DMS53 treated with DMSO at 0.1 percent for 48 hours (cell line): ENCODE measurements around the gene PEX26.
A peak's percentile ranks its signal among the peaks of the same experiment; 100 is the strongest.
"Not testable (repeated sequence)": the region's sequence is repeated elsewhere in the genome, so short reads cannot be mapped to it uniquely, and the experiment has no call there.

Experiments
- DNase-seq: peaks from one replicate; lab custom pipeline; 2025; ENCODE audit not compliant: unreplicated experiment; lab: John Stamatoyannopoulos, UW

The PEX26 gene

DNA sequence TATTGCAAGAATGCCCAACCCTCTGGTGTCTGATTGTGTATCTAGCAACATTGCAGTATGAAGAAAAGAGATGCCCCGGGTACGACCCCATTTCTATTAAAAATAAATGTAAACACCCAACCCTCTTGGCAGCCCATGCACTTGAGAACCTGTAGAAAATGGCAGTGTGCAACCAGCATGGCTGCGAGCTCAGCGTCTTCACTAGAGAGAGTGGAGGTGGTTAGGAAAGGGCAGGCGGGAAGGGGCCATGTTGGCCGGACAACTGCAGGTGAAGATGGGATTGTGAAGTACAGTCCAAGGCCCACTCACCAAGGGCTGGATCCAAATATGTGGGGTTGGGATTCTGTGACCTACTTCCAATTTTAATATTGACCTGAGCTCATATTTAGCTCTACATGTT, 15.9 kb downstream of the PEX26 start:
- DNase-seq = no peak

DNA sequence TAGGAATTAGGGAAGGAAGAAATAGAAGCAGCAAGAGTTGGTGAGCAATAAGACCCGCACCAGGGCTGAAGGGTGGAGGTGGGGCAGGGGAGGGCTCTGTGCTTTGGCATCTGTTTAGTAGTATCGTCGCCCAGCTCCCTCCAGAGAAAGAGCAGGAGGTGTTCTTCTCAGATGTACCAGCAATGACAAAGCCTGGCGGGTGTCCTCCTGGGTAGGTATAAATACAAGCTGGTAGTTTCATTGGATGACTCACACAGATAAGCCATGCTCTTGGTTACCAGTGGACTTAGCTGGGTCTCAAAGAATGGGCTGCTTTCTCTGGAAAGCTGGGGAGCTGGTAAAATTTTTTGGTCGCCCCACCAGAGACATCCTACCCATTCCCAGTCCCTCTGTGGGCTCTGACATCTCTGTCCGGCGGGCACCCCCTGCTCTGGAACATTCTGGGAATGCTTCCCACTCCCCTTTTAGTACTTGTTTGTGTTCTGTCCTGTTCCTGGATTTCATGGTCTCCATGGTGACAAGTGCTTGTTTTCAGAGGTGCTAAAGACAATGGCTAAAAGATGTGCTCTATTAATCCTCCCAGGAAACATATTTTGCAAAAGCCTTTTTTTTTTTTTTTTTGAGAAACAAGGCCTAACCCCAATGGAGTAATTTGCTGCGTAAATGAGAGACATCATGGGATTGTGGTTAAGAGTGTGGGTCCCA, 17.5 kb downstream of the PEX26 start:
- DNase-seq = no peak

DNA sequence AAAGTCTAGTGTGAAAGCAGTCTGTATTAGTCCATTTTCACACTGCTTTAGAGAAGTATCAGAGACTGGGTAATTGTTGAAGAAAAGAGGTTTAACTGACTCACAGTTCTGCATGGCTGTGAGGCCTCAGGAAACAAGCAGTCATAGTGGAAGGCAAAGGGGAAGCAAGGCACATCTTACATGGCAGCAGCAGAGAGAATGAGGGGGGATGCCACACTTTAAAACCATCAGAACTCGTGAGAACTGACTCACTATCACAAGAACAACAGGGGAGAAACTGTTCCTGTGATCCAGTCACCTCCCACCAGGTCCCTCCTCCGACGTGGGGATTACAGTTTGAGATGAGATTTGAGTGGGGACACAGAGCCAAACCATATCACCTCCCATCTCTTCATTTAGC, 19.0 kb downstream of the PEX26 start:
- no peak for DNase-seq

DNA sequence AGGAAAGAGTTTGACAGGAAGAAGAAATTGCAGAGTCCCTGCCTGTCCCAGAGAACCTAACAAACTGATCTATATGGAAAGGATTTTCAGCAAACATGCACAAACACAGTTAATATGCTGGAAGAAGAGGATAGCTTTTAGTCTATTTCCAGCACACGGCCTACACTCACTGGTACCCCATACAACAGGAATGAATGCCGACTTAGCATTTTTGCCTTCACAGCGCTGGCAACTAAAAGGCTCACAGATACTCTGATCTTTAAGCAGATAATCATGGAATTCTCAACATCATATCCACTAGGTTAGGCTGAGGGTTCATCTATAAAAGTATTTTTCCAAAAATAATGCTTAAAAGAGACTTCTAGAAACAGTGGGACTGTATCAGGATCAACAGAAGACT, 23.0 kb downstream of the PEX26 start:
- DNase-seq = no peak

DNA sequence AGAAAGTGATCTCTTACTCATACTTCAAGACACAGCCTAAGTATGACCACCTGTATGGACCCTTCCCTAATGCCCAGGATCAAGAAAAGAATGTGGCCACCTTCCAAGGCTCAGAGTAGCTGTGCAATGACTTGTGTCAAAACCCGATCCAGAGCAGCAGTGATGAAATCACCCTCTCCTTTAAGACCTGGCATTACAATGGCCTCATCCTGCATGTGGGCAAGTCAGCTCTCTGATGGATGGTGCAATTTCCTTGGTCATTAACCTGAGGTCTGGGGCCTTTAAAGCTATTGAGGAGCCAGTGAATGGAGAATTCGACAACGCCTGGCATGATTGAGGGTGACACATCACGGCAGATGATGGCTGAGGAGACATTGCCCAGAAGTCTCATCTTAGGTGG, 23.7 kb downstream of the PEX26 start:
- DNase-seq = no peak

DNA sequence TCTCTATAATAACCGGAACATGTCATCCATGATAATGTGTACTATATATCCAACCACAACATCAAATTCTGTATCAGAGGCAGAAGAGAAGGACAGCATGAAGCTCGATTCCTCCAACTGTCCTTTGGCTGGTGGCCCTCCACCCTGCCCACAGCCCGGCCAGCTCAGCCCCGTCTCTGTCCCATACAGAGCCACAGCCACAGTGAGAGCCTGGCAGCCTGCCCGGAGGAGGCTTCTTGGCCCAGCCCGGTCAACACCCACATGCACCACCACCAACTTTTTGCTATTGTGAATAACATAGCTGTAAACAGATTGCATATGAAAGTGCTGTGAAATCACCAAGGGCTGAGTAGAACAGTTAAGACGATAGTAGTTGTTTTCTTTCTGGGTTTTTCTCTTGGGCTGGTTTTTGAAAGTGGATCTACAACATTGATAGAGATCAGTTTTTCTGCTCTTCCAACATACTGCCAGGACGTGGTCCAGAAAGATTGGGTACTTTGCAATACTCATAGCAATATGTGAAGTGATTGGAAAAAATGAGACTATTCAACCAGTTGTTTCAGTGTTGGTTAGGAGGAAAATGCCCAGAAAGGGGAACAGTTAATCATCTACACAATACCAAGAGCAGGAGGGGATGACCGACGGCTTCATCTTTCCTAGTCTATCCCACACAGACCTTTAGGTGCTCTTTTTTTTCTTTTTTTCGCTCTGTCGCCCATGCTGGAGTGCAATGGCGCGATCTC, 25.9 kb downstream of the PEX26 start:
- DNase-seq = no peak

DNA sequence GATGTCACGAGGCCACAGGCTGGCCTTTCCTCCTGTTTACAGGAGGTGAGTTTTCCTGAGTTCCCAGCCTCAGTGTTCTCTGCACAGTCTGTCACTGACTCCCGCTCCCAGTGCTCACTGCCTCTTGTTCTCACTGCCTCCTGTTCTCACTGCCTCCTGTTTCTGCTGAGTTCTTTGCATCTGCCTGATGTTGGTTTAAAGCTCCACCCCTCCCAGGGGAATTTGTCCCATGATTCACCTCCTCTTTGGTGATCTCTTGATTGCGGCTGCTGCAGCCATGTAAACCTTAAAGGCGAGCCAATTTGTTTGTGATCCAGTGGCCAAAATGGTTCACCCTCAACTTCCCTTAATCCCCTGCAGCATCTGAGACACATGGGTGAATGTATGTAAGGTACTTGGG, 26.8 kb downstream of the PEX26 start:
- no peak for DNase-seq

DNA sequence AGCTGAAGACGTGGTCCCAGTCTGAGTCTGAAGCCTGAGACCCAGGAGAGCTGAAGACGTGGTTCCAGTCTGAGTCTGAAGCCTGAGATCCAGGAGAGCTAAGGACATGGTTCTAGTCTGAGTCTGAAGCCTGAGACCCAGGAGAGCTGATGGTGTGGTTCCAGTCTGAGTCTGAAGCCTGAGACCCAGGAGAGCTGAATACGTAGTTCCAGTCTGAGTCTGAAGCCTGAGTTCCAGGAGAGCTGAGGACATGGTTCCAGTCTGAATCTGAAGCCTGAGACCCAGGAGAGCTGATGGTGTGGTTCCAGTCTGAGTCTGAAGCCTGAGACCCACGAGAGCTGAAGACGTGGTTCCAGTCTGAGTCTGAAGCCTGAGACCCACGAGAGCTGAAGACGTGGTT, 28.2 kb downstream of the PEX26 start:
- not testable (repeated sequence) for DNase-seq

DNA sequence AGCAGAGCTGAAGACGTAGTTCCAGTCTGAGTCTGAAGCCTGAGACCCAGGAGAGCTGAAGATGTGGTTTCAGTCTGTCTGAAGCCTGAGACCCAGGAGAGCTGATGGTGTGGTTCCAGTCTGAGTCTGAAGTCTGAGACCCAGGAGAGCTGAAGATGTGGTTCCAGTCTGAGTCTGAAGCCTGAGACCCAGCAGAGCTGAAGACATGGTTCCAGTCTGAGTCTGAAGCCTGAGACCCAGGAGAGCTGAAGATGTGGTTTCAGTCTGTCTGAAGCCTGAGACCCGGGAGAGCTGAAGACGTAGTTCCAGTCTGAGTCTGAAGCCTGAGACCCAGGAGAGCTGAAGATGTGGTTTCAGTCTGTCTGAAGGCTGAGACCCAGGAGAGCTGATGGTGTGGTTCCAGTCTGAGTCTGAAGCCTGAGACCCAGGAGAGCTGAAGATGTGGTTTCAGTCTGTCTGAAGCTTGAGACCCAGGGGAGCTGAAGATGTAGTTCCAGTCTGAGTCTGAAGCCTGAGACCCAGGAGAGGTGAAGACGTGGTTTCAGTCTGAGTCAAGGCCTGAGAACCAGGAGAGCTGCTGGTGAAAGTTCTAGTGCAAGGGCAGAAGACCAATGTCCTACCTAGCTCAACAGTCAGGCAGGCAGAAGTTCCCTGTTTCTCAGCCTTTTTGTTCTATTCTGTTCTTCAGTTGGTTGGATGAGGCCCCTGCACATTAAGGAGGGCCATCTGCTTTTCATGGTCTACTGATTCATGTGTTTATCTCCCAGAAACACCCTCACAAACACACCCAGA, 29.0 kb downstream of the PEX26 start:
- DNase-seq = not testable (repeated sequence)

DNA sequence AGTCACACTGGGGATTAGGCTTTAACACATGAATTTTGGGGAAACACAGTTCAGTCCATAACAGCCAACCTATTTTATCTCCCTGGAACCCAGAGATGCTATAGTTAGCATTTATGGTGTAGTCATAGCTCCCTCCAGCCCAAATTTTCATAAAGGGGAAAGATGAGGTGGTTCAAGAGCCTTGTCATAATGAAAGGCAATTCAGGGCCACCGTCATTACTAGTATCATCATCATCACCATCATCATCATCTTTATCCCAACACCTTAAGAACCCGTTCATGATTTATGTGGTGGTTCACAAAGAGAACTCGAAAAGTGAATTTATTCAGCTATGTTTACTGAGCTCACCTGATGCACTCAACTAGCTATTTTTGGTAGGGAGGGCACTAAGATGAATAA, 30.4 kb downstream of the PEX26 start:
- no peak for DNase-seq

DNA sequence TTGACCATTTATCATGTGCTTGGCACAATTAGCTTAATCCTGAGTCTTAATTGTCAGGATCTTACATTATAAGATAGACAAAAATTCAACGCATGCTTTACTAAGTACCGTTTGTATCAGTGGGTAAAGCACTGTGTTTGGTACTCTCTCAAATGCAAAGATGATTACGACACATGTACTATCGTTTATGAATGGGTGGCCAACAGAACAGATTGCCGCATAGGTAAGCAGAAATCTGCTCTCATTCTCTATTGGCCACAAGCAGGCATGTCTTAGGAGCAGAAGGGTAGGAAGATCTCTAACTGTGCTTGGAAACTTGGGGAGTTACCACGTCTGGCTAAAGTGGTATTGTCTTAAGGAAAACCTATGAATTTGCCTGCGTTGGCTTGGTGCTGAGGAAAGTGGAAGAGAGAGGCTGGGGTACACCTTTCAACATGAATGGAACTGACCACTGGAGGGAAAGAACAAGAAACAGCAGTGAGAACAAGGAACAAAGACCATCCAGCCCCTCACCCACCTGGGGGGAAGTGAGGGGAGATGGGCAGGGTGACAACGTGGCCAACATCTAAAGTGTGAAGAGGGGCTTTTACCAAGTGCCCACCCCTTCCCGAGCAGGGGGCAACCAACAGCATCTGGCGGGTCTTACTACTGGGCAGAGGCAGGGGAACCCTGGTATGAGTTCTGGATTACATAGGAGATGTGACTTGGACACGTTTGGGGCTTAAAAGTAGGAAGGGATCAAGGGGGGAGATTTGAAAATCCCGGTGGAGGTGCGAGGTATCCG, 31.8 kb downstream of the PEX26 start:
- DNase-seq = no peak

DNA sequence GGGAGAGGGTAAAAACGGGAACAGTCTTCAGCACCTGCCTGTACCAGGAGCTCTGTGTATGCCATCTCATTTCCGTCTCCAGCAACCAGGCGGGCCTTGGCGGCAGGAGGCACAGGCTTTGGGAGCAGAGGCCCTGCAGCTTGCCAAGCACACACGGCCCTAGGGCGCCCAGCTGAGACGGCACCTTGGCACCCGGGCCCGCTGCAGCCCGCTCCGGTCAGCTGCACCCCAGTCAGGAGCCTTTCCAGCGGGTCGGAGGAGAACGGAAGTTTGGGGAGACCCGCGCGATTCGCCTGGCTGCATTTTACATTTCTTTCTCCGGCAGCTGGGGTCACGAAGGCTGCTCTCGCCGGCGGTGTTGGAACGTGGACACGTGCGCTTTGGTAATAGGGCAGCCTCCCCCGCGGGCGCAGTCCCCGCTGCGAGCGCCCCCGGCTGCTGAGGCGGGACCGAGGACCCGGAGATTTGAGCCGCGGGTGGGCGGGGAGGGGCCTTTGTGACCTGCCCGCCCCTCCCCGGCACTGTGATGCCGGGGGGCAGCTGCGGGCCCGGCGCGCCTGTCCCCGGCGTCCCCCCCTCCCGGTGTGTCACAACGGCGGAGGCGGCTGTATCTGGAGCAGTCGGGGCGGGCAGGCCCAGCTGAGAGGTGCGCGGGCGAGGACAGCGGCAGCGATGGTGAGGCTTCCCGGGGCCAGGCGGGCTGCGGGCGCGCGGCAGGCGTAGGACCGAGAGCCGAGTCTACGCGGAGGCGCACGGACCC, 32.6 kb downstream of the PEX26 start, which contains the start of gene TUBA8:
Gene TUBA8 (plus strand): TSS at position 616 of the 760 bp plus-strand sequence. CDS start 57 bp downstream, at position 673.
- DNase-seq = peak; percentile 41

DNA sequence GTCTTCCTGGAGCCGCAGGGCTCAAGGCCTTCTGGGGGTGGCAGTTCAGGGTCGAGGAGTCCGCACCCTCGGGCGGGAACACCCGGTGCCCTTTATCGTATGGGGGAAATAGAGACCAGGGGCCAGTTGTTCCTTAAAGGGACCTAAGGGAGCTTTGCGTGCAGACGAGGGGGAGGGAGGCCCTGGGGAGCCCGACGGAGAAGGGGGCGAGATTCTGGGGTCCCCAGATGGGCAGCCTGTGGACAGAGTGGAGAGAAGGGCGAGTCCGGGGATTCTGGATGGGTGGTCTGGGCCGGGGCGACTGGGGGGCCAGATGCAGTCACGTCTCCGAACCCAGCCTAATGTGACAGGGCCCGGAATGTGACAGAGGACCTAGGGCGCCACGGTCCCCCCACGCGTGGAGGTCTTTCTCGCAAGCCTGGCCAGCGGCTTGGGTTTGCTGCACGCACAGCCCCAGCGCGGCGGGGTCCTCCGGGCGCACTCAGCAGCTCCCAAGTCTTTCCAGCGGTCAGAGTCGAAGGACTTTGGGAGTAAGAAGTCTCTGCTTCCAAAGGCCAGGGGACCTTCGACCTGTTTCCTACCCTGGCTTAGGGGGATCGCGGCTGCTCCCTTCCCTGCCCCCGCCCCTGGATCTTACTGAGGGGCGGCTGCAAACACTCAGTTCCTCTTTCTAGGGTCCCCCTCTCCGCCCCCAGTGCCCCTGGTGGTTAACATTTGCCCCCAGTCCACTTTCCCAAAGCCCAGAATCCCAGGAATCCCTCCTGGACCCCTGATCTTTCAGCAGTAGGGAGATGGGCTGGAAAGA, 33.4 kb downstream of the PEX26 start:
- DNase-seq = no peak

DNA sequence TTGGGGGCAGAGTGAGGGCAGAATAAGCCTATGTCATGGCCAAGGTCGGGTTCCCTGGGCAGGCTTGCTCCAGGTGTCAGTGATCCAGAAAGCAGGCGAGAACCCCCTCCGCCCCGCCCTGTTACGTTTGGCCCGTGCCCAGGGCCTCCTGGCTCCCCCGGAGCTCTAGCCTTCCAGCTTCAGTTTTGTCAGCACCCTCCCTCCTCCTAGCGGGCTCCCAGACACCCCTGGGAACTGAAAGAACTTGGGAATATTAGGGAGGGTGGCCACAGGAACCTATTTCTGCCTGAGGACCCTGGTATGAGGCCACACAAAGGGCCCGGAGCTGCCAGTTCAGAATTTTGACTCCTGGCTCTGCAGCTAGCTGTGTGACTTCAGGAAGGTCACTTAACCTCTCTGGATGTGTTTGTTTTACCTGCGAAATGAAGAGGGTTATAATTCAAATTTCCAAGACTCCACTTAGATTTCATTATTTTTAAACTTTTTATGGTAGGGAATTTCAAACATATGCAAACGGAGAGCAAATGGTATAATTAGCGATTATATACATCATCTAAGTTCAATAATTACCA, 34.1 kb downstream of the PEX26 start:
- no peak for DNase-seq

DNA sequence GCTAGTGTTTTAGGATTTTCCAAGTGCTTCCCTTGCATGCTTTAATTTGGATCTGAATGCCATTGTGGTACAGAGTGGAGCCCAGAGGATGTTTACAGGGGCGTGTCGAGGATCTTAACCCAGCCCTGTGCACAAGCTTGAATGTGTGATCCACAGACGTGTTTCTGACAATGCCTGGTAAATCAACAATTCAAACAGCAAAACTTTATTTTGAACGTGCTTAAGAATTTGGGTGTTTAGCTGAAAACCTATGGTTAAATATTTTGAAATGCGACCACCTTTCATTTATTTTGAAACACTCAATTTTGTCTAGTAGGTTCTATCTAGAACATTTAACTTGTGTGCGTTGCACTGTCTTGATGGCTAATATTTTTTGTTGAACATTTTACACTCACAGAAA, 34.6 kb downstream of the PEX26 start:
- DNase-seq = no peak

DNA sequence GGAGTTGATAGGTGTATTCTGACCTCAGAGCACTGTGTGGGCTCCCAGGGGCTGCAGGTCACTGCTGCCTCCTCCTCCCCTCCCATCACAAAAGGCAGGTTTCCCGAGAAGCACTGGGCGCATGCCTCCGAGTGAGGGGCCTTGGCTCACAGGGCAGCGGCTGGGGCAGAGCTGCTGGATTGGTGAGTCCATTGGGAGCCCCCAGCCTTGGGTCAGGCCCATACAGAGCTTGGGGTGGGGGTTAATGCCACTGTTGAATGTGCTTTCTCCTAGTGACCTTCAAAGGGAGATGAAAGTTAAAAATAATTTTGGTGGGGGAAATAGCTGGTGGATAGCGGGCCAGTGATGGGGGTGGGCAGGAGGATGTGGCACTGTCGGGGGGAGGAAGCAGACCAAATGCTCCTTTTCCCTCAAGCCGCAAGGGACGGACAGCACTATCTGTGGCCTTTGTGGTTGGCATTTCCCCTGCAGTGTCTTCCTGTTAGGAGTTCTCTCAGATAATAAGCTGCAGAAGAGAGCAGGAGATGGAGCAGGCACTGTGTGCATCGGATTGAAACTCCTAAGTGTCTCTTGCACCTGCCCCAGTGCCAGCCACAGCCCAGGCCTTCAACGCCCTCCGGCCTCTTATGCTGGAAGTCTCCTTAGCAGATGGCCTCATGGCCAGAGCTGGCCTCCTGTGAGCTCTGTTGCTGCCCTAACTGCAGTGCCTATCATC, 36.0 kb downstream of the PEX26 start:
- no peak for DNase-seq

DNA sequence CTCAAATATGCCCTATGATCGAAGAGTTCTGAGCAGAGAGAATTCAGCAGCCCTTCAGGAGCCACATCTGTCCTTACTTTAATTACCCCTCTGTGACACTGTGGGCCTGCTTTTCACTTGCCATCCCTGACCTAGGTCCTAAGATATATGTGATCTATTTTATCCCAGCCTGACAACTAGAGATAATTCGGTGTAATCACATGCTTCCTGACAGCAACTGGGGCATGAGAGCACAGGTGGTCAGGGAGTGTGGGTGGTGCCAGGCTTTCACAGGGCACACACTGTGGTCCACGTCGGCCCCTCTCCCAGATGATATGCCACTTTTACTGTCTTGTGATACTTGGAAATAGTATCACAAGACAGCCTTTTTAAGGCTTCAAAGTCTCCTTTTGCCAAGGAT, 36.7 kb downstream of the PEX26 start:
- no peak for DNase-seq

DNA sequence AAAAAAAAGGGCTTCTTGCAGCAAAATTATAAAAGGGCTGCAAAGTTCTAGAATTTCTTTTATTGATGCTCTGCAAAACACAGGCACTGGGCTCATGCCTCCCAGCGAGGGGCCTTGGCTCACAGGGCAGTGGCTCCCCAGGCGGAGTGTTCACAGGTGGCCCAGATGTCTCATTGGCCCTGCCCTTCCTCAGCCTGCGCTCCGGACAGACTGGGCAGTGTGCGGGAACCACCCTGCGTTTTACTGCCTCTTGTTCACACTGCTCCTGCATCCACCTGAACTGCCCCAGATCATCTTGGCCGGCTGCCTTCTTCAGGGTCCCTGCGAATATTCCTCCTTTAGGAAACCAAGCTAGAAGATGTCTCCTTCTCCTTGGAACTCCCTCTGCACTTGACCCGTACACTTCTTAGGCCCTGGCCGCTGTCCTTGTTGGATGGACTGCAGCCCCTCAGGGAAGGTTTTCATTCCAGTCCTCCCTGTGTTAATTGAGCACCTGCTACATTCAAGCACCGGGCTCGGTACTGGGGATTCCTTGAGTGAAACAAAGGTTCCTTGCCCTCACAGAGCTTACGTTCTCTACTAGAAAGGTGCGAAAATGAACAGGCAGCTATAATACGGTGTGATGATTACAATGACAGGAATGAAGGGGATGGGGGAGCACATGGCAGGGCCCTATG, 37.3 kb downstream of the PEX26 start:
- DNase-seq = no peak
